ENCODE results near the gene UBAC2. TPM values are rescaled to one million over a fixed set of nuclear protein-coding genes. Genes with fewer than 3 reads are reported as not detected.

The UBAC2 gene
- total RNA-seq, 1 experiment from 2014 or later, result 45.8 TPM

GRCh38 chr13:99315186-99315585, 114.5 kb downstream of the UBAC2 start:
- POLR2A ChIA-PET (ENCODE audit: low non-redundant PET), result no interaction called here
- no peak for DNase-seq (ENCODE audit: low spot score)
- no peak for TF ChIP-seq EZH2 (IDR thresholded peaks at IDR 0.05; ENCODE audit: borderline replicate concordance, low read depth, low read length, poor library complexity, severe bottlenecking)
- no peak for TF ChIP-seq CTCF (conservative IDR thresholded peaks at IDR 0.05; ENCODE audit: low read depth, low read length)
- H3K4me1 ChIP-seq (ENCODE audit: insufficient read depth, low read length, poor library complexity, severe bottlenecking), result no peaks in the 10 kb centered on the region
- H3K27me3 ChIP-seq (replicated peaks; ENCODE audit: insufficient read depth, low read depth, low read length, poor library complexity), result no peaks in the 10 kb centered on the region
- BruUV-seq (replicated peaks), result no TSS peak
- H3K9me3 ChIP-seq (ENCODE audit: low read depth, low read length, poor library complexity, severe bottlenecking), result no peaks in the 10 kb centered on the region
- H3K27ac ChIP-seq (ENCODE audit: low read depth, low read length, poor library complexity, severe bottlenecking), result no peak overlapping the region
- CTCF ChIA-PET, result no interaction called here
- intact Hi-C loops (cut with micrococcal nuclease; ENCODE audit: unreplicated experiment), result no loop called here
- no peaks in the 10 kb centered on the region for H3K36me3 ChIP-seq (ENCODE audit: insufficient read depth, low read length, poor library complexity, severe bottlenecking)
- no peak overlapping the region for H3K4me3 ChIP-seq (ENCODE audit: low read depth, low read length, poor library complexity, severe bottlenecking)

GRCh38 chr13:99316224-99316623, 115.6 kb downstream of the UBAC2 start:
- no peak overlapping the region for H3K27ac ChIP-seq (ENCODE audit: low read depth, low read length, poor library complexity, severe bottlenecking)
- no peaks in the 10 kb centered on the region for H3K27me3 ChIP-seq (replicated peaks; ENCODE audit: insufficient read depth, low read depth, low read length, poor library complexity)
- no peak for TF ChIP-seq EZH2 (IDR thresholded peaks at IDR 0.05; ENCODE audit: borderline replicate concordance, low read depth, low read length, poor library complexity, severe bottlenecking)
- no peak for TF ChIP-seq CTCF (conservative IDR thresholded peaks at IDR 0.05; ENCODE audit: low read depth, low read length)
- peaks cover 8% of the 10 kb centered on the region for H3K4me1 ChIP-seq (ENCODE audit: insufficient read depth, low read length, poor library complexity, severe bottlenecking)
- H3K4me3 ChIP-seq (ENCODE audit: low read depth, low read length, poor library complexity, severe bottlenecking), result no peak overlapping the region
- CTCF ChIA-PET, result no interaction called here
- H3K9me3 ChIP-seq (ENCODE audit: low read depth, low read length, poor library complexity, severe bottlenecking), result no peaks in the 10 kb centered on the region
- H3K36me3 ChIP-seq (ENCODE audit: insufficient read depth, low read length, poor library complexity, severe bottlenecking), result peaks cover under 1% of the 10 kb centered on the region
- POLR2A ChIA-PET (ENCODE audit: low non-redundant PET), result no interaction called here
- no peak for DNase-seq (ENCODE audit: low spot score)
- no TSS peak for BruUV-seq (replicated peaks)
- intact Hi-C loops (cut with micrococcal nuclease; ENCODE audit: unreplicated experiment), result no loop called here

GRCh38 chr13:99316657-99317256, 116.1 kb downstream of the UBAC2 start:
- Histone ChIP-seq H3K9me3 (ENCODE audit: low read depth, low read length, poor library complexity, severe bottlenecking) (no peaks in the 10 kb centered on the region), H3K27ac (ENCODE audit: low read depth, low read length, poor library complexity, severe bottlenecking) (no peak overlapping the region), H3K36me3 (ENCODE audit: insufficient read depth, low read length, poor library complexity, severe bottlenecking) (peaks cover 2% of the 10 kb centered on the region), H3K4me3 (ENCODE audit: low read depth, low read length, poor library complexity, severe bottlenecking) (no peak overlapping the region), H3K4me1 (ENCODE audit: insufficient read depth, low read length, poor library complexity, severe bottlenecking) (peaks cover 8% of the 10 kb centered on the region), H3K27me3 (replicated peaks; ENCODE audit: insufficient read depth, low read depth, low read length, poor library complexity) (no peaks in the 10 kb centered on the region)
- POLR2A ChIA-PET (ENCODE audit: low non-redundant PET), result no interaction called here
- CTCF ChIA-PET, result no interaction called here
- DNase-seq (ENCODE audit: low spot score), result no peak
- intact Hi-C loops (cut with micrococcal nuclease; ENCODE audit: unreplicated experiment), result no loop called here
- no peak for TF ChIP-seq EZH2 (IDR thresholded peaks at IDR 0.05; ENCODE audit: borderline replicate concordance, low read depth, low read length, poor library complexity, severe bottlenecking)
- no peak for TF ChIP-seq CTCF (conservative IDR thresholded peaks at IDR 0.05; ENCODE audit: low read depth, low read length)
- BruUV-seq (replicated peaks), result no TSS peak
